Inferior parietal cortex (tissue), 1 donor: ENCODE results near the gene FCGR1A.
"Not testable (repeated sequence)": the region's sequence is repeated elsewhere in the genome, so short reads cannot be mapped to it uniquely, and the experiment has no call there.

ENCODE experiments used
- DNase-seq: peaks from one replicate; pipeline ENCODE4 v3.0.0-alpha.2; 2016; ENCODE audit errors: extremely low spot score

Gene FCGR1A

DNA sequence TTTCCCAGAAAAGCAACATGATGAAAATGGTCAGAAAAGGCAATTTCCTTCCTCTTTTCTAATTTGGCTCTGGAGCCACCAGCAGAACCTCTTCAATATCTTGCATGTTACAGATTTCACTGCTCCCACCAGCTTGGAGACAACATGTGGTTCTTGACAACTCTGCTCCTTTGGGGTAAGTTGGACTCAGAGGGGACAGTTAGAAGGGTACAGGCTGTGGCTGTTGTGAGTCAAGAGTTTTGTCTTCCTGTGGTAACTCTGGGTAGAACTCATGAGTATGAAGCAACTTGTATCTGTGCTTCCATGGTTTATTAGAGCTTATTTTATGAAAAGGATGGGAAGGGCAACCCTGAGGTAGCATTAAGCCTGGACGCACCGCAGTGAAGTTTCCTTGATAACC lies at the start of gene FCGR1A:
TSS of gene FCGR1A (plus strand) at position 95 of the 400 bp plus-strand sequence. CDS start at position 145, 50 bp downstream.
- not testable (repeated sequence) for DNase-seq

DNA sequence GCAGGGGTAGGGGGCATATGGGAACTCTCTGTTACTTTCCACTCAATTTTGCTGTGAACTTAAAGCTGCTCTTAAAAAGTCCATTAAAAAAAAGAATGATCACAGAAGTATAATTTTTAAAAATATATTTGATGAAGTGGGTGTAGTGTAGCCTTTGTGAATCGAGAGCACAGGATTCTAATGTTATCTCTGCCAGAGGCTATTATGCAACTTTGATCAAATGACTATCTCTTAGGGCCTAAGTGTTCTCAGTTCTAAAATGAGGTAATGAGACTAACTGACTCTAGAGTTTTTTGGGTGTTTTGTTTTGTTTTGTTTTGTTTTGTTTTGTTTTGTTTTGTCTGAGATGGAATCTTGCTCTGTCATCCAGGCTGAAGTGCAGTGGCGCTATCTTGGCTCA lies 49.7 kb upstream of the FCGR1A start:
- DNase-seq = not testable (repeated sequence)

DNA sequence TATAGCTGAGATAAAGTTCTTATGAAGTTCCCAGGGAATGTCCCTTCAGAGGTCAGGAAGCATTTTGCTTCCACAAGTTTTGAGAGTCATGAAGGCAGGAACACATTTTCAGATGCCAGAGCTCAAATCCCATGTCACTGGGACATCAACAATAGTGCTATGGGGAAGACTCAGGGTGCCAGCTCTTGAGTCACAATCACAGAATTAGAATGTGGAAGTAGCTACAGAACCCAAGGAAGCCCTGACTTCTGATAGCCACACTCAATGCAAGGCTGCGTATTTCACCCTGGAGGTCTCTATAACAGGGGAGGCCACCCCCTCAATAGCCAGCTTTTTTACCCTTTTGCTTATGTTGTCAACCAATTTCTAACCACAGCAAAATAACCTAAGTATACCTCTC lies 47.8 kb upstream of the FCGR1A start:
- DNase-seq = not testable (repeated sequence)

DNA sequence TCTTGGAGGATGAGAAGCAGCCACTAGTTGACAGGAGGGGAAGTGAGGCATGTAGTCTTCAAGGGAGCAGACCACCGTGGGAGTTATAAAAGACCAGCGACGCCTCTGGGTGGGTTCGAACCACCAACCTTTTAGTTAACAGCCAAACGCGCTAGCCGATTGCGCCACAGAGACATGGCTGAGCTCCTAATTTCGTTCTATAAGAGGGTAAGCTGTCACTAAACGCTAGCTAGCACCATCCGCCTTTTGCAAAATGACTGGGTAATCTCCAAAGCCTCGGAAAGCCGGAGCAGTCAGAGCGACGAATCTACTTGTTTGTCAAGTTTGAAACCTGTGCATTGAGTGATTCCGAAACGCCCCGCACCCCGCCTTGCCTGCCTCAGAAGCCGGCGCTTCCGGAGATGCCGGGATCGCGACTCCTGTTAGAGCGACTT lies 42.3 kb upstream of the FCGR1A start:
- not testable (repeated sequence) for DNase-seq

DNA sequence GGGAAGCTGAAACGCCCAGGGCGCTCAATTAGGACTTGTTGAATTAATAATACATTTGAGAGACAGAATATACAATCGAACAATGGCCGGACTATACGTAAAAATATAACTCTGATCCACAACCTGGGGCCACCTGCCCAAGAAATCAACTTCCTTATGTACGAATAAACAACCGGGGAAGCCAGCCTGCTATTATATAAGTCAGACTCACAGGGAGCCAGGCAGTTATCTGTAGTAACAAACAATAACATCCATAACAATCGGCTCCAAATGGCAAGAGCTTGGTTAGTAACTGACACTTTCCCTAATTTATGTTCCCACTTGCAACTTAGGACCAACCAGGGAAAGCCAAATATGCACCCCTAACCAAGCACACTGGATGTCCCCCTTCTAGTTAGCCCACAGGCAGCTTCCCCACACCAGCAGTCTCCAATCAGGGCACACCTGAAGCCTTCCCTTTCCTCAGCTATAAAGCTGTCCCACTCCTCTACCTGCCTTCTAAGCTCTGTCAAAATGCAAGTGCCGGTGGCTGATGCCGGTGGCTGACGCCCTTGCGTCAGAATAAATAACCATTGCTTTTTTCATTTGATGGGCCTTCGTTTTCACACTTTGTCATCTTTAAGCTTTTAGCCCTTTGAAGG lies 41.8 kb upstream of the FCGR1A start:
- not testable (repeated sequence) for DNase-seq

DNA sequence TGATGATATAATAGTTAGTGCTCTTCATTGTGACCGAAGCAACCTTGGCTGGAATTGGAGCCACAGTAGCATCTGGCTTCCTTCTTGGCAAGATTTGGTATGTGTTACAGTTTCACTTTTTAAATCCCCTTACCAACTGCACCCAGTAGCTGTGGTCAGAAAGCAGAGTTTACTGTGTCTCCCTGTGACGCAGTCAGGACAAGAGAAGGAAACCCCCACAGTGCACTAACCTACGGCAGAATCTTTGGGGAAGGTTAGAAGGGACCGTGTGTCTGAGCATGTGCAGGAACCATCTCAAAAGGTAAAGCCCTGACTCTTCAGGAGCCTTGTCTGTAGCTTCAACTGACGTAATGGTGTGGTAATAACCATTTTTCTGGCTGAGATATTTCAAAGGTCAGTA lies 40.6 kb upstream of the FCGR1A start:
- not testable (repeated sequence) for DNase-seq

DNA sequence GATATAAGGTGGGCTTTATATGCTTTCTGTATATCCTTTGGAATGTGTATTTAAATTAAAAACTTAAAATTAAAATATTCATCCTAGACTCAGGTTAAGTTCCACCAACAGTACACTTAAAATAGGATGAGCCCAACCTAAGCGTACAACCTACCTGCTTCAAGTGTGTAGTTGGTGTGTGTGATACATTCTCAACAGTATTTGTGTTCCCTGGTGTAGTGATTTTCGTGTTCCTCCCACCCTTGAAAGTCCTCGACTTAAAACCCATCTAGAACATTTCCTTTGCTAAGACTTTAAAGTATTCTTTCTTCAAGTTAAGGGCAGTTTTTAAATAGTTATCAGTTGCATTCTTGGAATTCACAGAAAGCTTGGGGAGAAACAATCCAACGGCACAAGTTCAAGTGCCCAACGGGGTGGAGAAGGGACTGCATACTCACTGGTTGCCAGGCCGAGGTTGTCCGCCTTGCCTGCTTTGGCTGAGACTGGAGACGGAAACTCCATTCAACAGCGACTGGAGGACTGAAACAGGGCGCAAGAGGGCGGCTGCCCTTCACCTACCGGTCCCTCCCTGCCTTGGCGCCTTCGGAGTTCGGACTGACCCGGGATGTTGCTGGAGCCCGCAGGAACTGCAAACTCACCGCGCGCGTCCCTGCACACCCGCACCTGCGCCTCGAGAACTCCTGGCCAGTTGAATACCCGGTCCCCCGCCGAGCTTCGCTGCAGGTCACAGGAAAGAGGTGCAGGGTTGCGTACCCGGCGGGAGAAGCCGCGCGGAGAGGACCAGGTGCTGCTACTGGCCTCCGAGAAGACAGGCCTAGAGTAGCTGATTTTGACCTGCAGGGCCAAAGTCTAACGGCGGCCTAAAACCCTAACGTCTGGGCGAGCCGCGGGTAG lies 35.8 kb upstream of the FCGR1A start:
- DNase-seq = not testable (repeated sequence)

DNA sequence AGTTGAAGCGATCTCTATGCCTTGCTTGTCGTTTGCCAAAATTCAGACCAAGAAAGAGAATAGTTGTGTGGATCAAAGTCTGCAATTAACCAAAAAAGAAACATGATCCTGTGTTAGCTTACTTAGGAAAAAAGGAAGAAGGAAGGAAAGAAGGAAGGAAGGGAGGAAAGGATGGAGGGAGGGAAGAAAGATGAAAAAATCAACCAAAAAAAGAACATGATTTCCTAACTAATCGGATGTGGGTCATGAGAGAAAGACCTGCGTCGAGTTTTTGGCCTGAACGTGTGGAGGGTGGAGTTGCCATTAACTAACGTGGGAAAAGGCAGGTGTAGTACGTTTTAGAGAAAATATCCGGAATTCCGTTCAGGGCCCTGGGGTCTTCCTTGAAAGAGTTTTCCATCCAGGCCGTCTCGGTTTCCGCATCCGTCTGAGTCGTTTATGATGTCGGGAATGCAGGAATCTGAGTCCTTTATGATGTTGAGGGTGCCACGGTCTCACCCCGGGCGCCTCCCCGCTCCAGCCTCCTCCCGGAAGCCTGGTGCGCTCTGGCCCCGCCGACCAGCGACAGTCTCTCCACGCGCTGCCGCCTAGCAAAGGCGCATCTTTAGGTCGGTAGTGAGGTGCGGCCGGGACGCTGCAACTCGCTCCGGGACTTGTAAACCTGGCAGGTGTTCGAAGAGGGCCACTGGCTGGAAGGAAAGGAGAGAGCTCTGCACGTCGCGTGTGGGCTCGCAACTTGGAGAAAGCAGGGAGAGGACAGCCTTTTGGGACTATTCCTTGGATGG lies 34.9 kb upstream of the FCGR1A start:
- DNase-seq = not testable (repeated sequence)

DNA sequence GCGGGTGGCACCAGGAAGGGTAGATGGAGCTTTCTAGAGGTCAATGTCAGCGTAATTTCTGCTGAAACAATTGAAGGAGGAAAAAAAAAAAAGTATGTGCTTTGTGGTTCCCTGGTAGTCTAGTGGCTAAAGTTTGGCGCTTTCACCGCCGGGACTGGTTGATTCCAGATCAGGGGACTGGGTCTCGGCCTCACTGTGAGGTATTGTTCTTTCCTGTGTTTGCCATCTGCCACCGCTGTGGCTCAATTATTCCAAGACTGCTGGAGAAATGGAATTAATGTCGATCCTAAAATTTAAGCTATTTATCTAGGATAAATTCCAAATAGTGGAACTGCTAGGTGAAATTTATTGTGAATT lies 34.4 kb upstream of the FCGR1A start:
- not testable (repeated sequence) for DNase-seq

DNA sequence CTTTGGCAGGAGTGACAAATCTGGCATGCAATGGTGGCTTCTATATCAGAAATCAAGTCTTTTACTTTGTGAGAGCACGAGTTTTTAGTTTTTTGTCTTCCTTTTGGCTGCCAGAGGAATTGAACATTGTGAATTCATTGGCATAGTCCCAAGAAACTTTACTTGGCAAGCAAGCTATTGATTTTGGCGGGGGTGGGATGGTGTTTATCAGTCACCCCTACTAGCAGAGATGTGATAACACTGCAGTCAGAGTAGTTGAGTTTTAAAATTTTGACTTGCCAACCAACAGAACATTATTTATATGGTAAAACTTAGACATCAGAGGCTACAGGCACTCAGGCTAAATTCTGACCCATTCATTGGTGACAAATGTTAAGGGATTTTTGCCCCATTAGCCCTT lies 31.9 kb upstream of the FCGR1A start:
- not testable (repeated sequence) for DNase-seq

DNA sequence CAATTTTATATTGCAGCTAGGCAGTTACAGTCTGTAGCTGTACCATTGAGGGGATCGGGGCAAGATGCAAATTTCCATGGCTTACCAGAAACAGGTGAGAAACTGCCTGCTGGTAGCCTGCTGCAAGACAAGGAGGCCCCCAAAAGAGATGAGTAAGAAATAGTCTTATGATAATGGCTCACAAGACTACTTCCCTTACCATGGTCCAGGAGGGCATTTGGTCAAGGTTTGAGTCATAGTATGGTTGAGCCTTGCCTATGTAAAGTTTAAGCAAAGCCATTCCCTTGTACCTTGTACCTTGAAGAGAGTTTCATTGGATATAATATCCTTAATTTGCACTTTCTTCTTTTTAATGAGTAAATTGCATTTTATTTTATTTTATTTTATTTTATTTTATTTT lies 30.3 kb upstream of the FCGR1A start:
- not testable (repeated sequence) for DNase-seq

DNA sequence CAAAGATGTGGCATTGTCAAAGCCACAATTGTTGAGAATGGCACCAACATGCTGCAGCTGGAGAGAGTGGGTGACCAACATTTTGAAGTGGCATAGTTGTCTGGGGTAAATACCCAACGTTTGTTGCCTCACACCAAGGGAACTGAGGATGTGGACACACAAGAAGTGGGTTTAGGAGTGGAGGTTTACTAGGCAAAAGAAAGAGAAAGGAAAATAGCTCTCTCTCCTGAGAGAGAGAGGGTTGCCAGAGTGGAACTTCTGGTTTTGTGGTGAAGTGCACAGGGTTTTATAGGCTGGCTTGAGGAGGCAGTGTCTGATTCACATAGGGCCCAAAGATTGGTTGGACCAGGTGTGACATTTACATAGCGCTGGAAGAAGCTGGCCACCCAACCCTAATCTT lies 29.0 kb upstream of the FCGR1A start:
- DNase-seq = not testable (repeated sequence)

DNA sequence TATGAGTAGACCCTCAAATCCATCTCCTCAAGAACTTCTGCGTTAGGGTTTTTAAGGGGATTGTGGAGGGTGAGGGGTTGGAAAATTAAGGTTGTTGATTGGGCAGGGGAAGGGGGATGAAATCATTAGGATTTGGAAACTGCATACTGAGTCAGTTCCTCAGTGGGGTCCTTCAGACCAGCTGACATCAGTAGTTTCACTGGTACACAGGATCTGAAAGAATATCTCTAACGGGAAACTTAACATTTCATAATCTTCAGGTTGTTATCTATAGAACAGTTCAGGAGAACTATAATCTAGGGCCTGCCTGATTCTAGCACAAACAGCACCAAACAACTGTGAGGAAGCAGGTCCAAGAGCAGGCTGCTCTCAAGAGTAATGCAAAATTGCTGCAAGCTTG lies 27.2 kb upstream of the FCGR1A start:
- DNase-seq = not testable (repeated sequence)

DNA sequence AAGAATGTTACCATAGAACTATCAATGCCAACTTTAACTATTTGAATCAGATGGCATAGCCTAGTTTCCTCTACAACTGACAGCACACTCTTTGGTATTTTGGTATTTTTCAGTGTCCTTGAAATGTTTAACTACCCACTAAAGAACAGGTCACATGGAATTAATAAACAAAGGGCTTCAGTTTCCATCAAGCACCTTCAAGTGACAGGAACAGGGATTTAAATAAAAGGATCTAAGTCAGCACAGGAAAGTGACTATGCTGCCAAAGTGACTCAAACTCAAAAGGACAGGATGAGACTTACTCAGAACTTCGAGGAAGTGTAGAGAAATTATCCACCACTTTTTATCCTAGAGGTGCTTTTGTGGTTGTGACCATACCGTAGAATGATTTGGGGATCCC lies 20.2 kb upstream of the FCGR1A start:
- DNase-seq = not testable (repeated sequence)

DNA sequence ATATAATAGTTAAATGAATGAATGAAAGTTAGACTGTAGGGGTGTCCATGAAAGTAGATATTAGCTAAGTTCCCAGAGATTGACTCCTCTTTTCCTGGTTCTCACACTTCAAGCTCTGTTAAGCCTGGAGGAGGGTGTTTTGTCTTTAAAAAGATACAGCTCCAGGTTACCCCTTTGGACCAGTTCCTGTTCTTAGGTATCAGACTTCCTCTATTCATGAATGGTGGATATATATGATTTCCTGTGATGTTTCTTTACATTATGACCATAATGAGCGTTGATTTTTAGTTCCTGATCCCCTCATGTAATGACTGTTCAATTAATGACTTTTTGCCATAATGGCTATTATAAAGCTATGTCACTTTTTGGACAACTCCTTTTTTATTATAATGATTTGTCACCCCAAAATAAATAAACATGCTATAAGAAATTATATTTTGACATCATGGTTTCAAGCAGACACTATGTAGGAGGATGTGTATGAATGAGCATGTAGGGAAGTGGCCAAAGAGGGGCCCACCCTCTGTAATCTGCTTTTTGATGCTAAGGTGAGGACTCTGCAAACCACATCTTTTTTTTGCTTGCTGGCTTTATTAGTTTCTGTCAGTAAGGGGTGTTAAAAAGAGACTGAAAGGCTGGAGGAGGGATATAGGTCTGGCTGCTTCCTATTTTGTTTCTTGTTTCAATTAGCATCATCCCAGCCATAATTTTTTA lies 18.2 kb upstream of the FCGR1A start:
- not testable (repeated sequence) for DNase-seq

DNA sequence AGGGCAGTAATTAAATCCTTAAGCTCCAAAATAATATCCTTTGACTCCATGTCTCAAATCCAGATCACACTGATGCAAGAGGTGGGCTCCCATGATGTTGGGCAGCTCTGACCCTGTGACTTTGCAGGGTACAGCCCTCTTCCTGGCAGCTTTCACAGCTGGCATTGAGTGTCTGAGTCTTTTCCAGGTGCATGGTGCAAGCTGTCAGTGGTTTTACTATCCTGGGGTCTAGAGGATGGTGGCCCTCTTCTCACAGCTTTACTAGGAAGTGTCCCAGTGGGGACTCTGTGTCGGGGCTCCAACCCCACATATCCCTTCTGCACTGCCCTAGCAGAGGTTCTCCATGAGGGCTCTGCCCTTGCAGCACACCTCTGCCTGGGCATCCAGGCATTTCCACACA lies 16.3 kb upstream of the FCGR1A start:
- DNase-seq = not testable (repeated sequence)

DNA sequence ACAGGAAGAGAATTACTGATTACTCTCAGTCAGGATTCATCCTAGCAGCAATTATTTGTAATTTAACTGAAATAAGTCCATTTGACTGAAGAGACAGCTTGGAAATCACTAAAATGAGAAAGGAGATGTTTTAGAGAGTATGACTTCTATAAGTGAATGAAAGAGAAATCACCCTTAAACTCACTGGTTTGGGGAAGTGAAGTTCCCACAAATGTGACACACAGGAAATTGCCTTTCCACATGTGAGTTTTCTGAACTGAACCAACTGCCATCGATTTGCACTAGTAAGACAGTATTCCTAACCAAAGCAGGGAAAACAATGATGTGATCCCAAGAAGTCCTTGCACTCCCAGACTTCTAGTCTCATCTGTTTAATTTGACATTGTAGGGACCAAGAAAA lies 13.3 kb upstream of the FCGR1A start:
- DNase-seq = not testable (repeated sequence)

DNA sequence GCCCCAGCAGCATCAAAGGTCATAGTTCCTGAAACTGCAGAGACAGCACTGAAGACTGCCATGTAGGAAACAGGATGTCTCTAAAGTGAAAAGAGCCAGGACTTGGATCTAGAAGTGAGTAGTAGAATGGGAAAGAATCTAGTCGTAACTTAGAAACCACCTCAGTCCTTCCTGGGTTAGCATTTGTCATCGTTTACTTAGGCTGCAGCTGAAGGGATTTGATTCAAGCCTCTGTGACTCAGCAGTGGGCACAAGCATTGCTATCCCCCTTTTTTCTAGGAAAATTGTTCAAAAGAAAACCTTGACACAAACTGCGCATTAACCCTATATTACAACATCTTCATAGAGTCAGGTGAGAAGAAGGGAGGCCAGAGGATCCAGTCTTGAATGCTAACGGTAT lies 11.8 kb upstream of the FCGR1A start:
- not testable (repeated sequence) for DNase-seq

DNA sequence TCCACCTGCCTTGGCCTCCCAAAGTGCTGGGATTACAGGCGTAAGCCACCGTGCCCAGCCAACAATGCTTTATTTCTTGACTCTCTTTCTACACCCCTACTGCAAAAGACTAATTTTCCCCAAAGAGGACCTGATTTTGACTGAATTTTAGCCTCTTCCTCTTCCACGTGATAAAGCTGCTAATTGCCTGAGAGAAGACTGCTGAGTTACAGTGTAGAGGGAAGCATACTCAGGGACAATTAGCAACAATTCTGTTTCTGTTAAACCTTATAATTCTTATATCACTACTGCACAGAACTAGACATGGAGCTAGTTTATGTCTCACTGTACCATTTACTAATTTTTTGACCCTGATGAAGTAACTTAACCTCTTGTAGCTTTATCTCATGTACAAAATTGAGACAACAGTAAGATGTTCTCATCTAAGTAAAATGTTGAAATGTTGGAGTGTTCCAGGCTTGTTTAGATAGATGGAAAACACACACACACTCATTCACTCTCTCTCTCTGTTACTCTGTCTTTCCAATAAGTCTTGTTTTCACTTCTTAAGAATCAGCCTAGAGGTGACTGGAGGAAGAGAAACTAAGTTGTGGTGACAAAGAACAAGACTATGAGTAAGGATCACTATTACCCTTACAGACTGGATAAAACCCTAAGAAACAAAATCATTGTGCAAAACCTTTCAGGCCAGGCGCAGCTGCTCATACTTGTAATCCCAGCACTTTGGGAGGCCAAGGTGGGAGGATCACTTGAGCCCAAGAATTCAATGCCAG lies 10.7 kb upstream of the FCGR1A start:
- not testable (repeated sequence) for DNase-seq

DNA sequence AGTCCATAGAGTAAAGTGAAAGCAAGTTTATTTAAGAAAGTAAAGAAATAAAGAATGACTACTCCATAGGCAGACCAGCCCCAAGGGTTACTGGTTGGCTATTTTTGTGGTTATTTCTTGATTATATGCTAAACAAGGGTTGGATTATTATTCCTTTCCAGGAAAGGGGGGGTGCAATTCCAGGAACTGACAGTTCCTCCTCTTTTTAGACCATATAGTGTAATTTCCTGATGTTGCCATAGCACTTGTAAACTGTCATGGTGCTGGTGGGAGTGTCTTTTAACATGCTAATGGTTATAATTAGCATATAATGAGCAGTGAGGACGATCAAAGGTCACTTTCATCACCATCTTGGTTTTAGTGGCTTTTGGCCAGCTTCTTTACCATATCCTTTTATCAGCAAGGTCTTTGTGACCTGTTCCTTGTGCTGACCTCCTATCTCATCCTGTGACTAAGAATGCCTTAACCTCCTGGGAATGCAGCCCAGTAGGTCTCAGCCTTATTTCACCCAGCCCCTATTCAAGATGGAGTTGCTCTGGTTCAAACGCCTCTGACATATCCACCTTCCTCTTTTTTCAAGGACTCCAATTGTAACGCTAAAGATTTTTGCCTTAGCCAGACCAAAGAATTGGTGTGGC lies 6.9 kb upstream of the FCGR1A start:
- DNase-seq = not testable (repeated sequence)
